Epithelial cell of esophagus (primary cell): ENCODE measurements around the gene ZNF436.
"Not testable (repeated sequence)": the region's sequence is repeated elsewhere in the genome, so short reads cannot be mapped to it uniquely, and the experiment has no call there.

ENCODE experiments used
- DNase-seq: peaks from one replicate; pipeline ENCODE4 v3.0.0; 2010; ENCODE audit warnings: low read depth
- H3K4me3 ChIP-seq: 2 replicates; pipeline ENCODE4 v1.5.1; 2011; ENCODE audit warnings: mild to moderate bottlenecking, low read length, control low read depth
- CTCF ChIP-seq: IDR thresholded peaks from 2 replicates; pipeline ENCODE4 v1.5.1; 2011; ENCODE audit warnings: low read depth, mild to moderate bottlenecking, low read length, control low read depth, inconsistent platforms; ENCODE audit not compliant: insufficient read depth; ENCODE audit errors: missing control alignments

Gene ZNF436

GRCh38 chr1:23383577-23384311 lies 14.1 kb upstream of the ZNF436 start:
- TF ChIP-seq CTCF: no peak
- DNase-seq: no peak
- no peak overlapping the region for H3K4me3 ChIP-seq

- TF ChIP-seq CTCF: no peak
Observed at GRCh38 chr1:23381233-23381885, 11.7 kb upstream of the ZNF436 start.

GRCh38 chr1:23380719-23381118 lies 11.1 kb upstream of the ZNF436 start:
- H3K4me3 ChIP-seq: no peak overlapping the region
- no peak for TF ChIP-seq CTCF
- no peak for DNase-seq

More at GRCh38 chr1:23381233-23381885, 11.7 kb upstream of the ZNF436 start:
- DNase-seq: no peak
- H3K4me3 ChIP-seq: no peak overlapping the region

GRCh38 chr1:23380236-23380635 lies 10.6 kb upstream of the ZNF436 start:
- DNase-seq, H3K4me3 ChIP-seq: not testable (repeated sequence)

GRCh38 chr1:23376890-23377811 lies 7.5 kb upstream of the ZNF436 start:
- DNase-seq: peak; percentile 94
- H3K4me3 ChIP-seq: no peak overlapping the region
- no peak for TF ChIP-seq CTCF

- DNase-seq: not testable (repeated sequence)
Observed at GRCh38 chr1:23374079-23374735, 4.6 kb upstream of the ZNF436 start.

GRCh38 chr1:23371987-23372880 lies 2.6 kb upstream of the ZNF436 start:
- no peak for DNase-seq
- H3K4me3 ChIP-seq: no peak overlapping the region
- TF ChIP-seq CTCF: no peak

More at GRCh38 chr1:23374079-23374735, 4.6 kb upstream of the ZNF436 start:
- H3K4me3 ChIP-seq: not testable (repeated sequence)
